HepG2 (cell line): ENCODE results near the gene RRAS. TPM values are rescaled to one million over a fixed set of nuclear protein-coding genes. Genes with fewer than 3 reads are reported as not detected.

Source experiments
- AKAP8 ChIP-seq: sonication (generic); formaldehyde crosslinking; IDR thresholded peaks from 2 replicates; pipeline ENCODE4 v1.5.1; 2020; ENCODE audit warnings: mild to moderate bottlenecking, missing genetic modification reagents
- ATF3 ChIP-seq: sonication (generic); formaldehyde crosslinking; IDR thresholded peaks from 2 replicates; pipeline ENCODE4 v1.4.0; 2020; ENCODE audit warnings: missing genetic modification reagents
- FOXA1 ChIP-seq, 2 experiments: fragments of 450-650 bp in 1 of 2; sonication (generic) in 1 of 2; formaldehyde crosslinking in 1 of 2; IDR thresholded peaks; 2 replicates each; pipeline versions ENCODE4 v1.4.0 to v1.6.1; 2016 to 2020; ENCODE audit warnings: missing genetic modification reagents in 1 of 2
- FOXJ3 ChIP-seq: sonication (generic); formaldehyde crosslinking; IDR thresholded peaks from 2 replicates; pipeline ENCODE4 v1.4.0; 2020; ENCODE audit warnings: missing genetic modification reagents, mild to moderate bottlenecking, borderline replicate concordance
- GATA4 ChIP-seq: sonication (generic); IDR thresholded peaks from 2 replicates; pipeline ENCODE4 v1.6.1; 2016; ENCODE audit warnings: antibody characterized with exemption, low read depth, borderline replicate concordance
- HBP1 ChIP-seq: IDR thresholded peaks from 2 replicates; pipeline ENCODE4 v1.6.1; 2016; ENCODE audit warnings: low read depth, control low read depth
- HNF4A ChIP-seq: sonication (generic); formaldehyde crosslinking; IDR thresholded peaks from 2 replicates; pipeline ENCODE4 v1.4.0; 2020; ENCODE audit warnings: missing genetic modification reagents
- JARID2 ChIP-seq: sonication (generic); formaldehyde crosslinking; IDR thresholded peaks from 2 replicates; pipeline ENCODE4 v1.8.1; 2023; ENCODE audit warnings: missing genetic modification reagents, inconsistent platforms; ENCODE audit not compliant: insufficient replicate concordance
- KDM4B ChIP-seq: sonication (generic); formaldehyde crosslinking; IDR thresholded peaks from 2 replicates; pipeline ENCODE4 v1.4.0; 2020; ENCODE audit warnings: missing genetic modification reagents
- KDM6A ChIP-seq: IDR thresholded peaks from 2 replicates; pipeline ENCODE4 v1.6.1; 2016; ENCODE audit warnings: low read depth
- MAZ ChIP-seq, 2 experiments: sonication (generic) in 1 of 2; formaldehyde crosslinking in 1 of 2; IDR thresholded peaks; 2 replicates each; pipeline versions ENCODE4 v1.5.0 to v1.6.1; 2012 to 2020; ENCODE audit warnings: low read depth in 2 of 2, mild to moderate bottlenecking in 2 of 2, borderline replicate concordance in 1 of 2, improper control_type of control experiment in 1 of 2, low read length in 1 of 2, missing genetic modification reagents in 1 of 2, moderate library complexity in 1 of 2
- NCOR1 ChIP-seq: fragments of 200-600 bp; sonication (generic); IDR thresholded peaks from 2 replicates; pipeline ENCODE4 v1.7.0; 2017; ENCODE audit warnings: antibody characterized with exemption, low read length, borderline replicate concordance
- RFX1 ChIP-seq: fragments of 450-650 bp; IDR thresholded peaks from 2 replicates; pipeline ENCODE4 v1.6.1; 2017
- SRY ChIP-seq: sonication (generic); formaldehyde crosslinking; IDR thresholded peaks from 2 replicates; pipeline ENCODE4 v1.8.0; 2022; ENCODE audit warnings: mild to moderate bottlenecking, missing genetic modification reagents
- SUZ12 ChIP-seq: fragments of 150-350 bp; IDR thresholded peaks from 2 replicates; pipeline ENCODE4 v1.6.1; 2014; ENCODE audit warnings: low read depth, low read length
- TGIF2 ChIP-seq: IDR thresholded peaks from 2 replicates; pipeline ENCODE4 v1.6.1; 2016; ENCODE audit warnings: control low read depth, missing compliant biosample characterization
- TOE1 ChIP-seq: sonication (generic); formaldehyde crosslinking; IDR thresholded peaks from 2 replicates; pipeline ENCODE4 v1.4.0; 2020; ENCODE audit warnings: mild to moderate bottlenecking, missing genetic modification reagents
- ZEB1 ChIP-seq: IDR thresholded peaks from 2 replicates; pipeline ENCODE4 v1.6.1; 2012; ENCODE audit warnings: mild to moderate bottlenecking, low read depth, inconsistent platforms; ENCODE audit not compliant: insufficient replicate concordance
- ZNF230 ChIP-seq: sonication (generic); formaldehyde crosslinking; IDR thresholded peaks from 2 replicates; pipeline ENCODE4 v1.4.0; 2020; ENCODE audit warnings: mild to moderate bottlenecking, missing genetic modification reagents
- ZNF430 ChIP-seq: sonication (generic); formaldehyde crosslinking; IDR thresholded peaks from 2 replicates; pipeline ENCODE4 v1.9.0; 2021; ENCODE audit warnings: mild to moderate bottlenecking, missing genetic modification reagents
- ZNF431 ChIP-seq: sonication (generic); formaldehyde crosslinking; IDR thresholded peaks from 2 replicates; pipeline ENCODE4 v1.9.0; 2022; ENCODE audit warnings: missing genetic modification reagents, low read depth, mild to moderate bottlenecking, borderline replicate concordance
- polyA plus RNA-seq, 8 experiments: library from polyadenylated mRNA; depleted of rRNA in 3 of 8; stranded (reverse) in 7 of 8; unstranded in 1 of 8; fragments of >200 nt; fragmentation: Illumina TruSeq in 4 of 8; extraction: Trizol in 4 of 8; gene quantifications; 2 replicates each; pipeline versions ENCODE4 v1.2.1 to v1.2.3, GENCODE V29; 2011 to 2016; ENCODE audit warnings: low read depth in 4 of 8, missing spikeins in 1 of 8, mixed read lengths in 1 of 8; ENCODE audit not compliant: insufficient read depth in 1 of 8
- total RNA-seq, 5 experiments: library from RNA; depleted of rRNA; stranded (reverse); fragments of >200 nt; fragmentation: Illumina TruSeq; extraction: Trizol; gene quantifications; 2 replicates each; pipeline ENCODE4 v1.2.3, GENCODE V29; 2016; ENCODE audit warnings: low read depth in 1 of 5
- TF ChIP-seq, protein P1 (sequence below): sonication (generic); formaldehyde crosslinking; IDR thresholded peaks from 2 replicates; pipeline ENCODE4 v1.5.1; 2020; ENCODE audit warnings: missing genetic modification reagents, mild to moderate bottlenecking, borderline replicate concordance
- TF ChIP-seq, protein P2 (sequence below): fragments of 450-650 bp; IDR thresholded peaks from 2 replicates; pipeline ENCODE4 v1.6.1; 2017; ENCODE audit warnings: mild to moderate bottlenecking
- TF ChIP-seq, protein P3 (sequence below): IDR thresholded peaks from 2 replicates; pipeline ENCODE4 v1.6.1; 2012; ENCODE audit warnings: inconsistent platforms

RRAS gene
- total and polyA plus RNA-seq, 2 of the 13 experiments (the other 11 are each of a cell fraction or from before 2014, with no cell fraction given): 1.5 to 12.0 TPM

- TF ChIP-seq HBP1 (CRISPR knock-in tag) (peak; percentile 90; the same call in 1 of the 2 replicates), NCOR1 (peak; percentile 24; the same call in 1 of the 2 replicates), JARID2 (CRISPR knock-in tag) (no peak), KDM6A (no peak), TGIF2 (CRISPR knock-in tag) (no peak), TOE1 (no peak), FOXJ3 (CRISPR knock-in tag) (no peak; the same call in 1 of the 2 replicates), HNF4A (CRISPR knock-in tag) (no peak), ZNF230 (peak; percentile 23; the same call in 1 of the 2 replicates), SRY (CRISPR knock-in tag) (no peak; the same call in 1 of the 2 replicates), GATA4 (no peak), MAZ (IDR thresholded peaks at IDR 0.05; ENCODE audit: borderline replicate concordance, low read depth, low read length) (no peak), MAZ (CRISPR knock-in tag; IDR thresholded peaks at IDR 0.05; ENCODE audit: low read depth) (no peak; the same call in 1 of the 2 replicates), ZEB1 (peak; percentile 14), ZNF431 (CRISPR knock-in tag) (no peak), ZNF430 (CRISPR knock-in tag) (peak; percentile 63; the same call in 1 of the 2 replicates), RFX1 (no peak), FOXA1 (IDR thresholded peaks at IDR 0.05) (no peak), FOXA1 (CRISPR knock-in tag; IDR thresholded peaks at IDR 0.05) (no peak), AKAP8 (CRISPR knock-in tag) (no peak), ATF3 (CRISPR knock-in tag) (no peak), KDM4B (CRISPR knock-in tag) (no peak), SUZ12 (peak; percentile 54)
- TF ChIP-seq, protein P1, sequence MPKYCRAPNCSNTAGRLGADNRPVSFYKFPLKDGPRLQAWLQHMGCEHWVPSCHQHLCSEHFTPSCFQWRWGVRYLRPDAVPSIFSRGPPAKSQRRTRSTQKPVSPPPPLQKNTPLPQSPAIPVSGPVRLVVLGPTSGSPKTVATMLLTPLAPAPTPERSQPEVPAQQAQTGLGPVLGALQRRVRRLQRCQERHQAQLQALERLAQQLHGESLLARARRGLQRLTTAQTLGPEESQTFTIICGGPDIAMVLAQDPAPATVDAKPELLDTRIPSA (CRISPR knock-in tag): no peak
- TF ChIP-seq, protein P2, sequence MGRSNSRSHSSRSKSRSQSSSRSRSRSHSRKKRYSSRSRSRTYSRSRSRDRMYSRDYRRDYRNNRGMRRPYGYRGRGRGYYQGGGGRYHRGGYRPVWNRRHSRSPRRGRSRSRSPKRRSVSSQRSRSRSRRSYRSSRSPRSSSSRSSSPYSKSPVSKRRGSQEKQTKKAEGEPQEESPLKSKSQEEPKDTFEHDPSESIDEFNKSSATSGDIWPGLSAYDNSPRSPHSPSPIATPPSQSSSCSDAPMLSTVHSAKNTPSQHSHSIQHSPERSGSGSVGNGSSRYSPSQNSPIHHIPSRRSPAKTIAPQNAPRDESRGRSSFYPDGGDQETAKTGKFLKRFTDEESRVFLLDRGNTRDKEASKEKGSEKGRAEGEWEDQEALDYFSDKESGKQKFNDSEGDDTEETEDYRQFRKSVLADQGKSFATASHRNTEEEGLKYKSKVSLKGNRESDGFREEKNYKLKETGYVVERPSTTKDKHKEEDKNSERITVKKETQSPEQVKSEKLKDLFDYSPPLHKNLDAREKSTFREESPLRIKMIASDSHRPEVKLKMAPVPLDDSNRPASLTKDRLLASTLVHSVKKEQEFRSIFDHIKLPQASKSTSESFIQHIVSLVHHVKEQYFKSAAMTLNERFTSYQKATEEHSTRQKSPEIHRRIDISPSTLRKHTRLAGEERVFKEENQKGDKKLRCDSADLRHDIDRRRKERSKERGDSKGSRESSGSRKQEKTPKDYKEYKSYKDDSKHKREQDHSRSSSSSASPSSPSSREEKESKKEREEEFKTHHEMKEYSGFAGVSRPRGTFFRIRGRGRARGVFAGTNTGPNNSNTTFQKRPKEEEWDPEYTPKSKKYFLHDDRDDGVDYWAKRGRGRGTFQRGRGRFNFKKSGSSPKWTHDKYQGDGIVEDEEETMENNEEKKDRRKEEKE: no peak
- TF ChIP-seq, protein P3, sequence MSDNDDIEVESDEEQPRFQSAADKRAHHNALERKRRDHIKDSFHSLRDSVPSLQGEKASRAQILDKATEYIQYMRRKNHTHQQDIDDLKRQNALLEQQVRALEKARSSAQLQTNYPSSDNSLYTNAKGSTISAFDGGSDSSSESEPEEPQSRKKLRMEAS: peak; percentile 43; the same call in 1 of the 2 replicates
Observed at GRCh38 chr19:49665351-49666119, 25.6 kb upstream of the RRAS start, which contains the start of the genes BCL2L12 and IRF3 (continued).
